ENCODE measurements around the gene AP3B1. TPM values are rescaled to one million over a fixed set of nuclear protein-coding genes. Genes with fewer than 3 reads are reported as not detected.

The AP3B1 gene
- total and polyA plus RNA-seq, 2 experiments from 2014 or later = 32.1 to 46.3 TPM

DNA sequence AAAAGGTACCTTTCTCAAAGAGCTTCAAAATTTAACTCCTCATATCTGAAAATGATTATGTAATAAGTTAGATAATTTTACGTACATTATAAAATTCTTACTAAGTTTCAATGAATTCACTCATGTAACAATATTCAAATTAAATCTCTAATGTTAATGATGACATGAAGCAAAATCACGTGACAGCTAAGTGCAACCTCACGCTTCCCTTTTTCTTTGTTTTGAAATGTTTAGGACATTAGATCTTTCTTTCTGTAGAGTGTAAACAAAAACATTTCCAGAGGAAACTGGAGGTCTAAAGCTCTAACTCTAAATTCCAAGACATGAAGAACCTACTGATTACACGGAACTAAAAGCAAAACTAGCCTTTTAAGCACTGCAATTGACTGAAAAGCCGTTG is 291.0 kb downstream of the AP3B1 start (continued):
- TF ChIP-seq, protein P1, sequence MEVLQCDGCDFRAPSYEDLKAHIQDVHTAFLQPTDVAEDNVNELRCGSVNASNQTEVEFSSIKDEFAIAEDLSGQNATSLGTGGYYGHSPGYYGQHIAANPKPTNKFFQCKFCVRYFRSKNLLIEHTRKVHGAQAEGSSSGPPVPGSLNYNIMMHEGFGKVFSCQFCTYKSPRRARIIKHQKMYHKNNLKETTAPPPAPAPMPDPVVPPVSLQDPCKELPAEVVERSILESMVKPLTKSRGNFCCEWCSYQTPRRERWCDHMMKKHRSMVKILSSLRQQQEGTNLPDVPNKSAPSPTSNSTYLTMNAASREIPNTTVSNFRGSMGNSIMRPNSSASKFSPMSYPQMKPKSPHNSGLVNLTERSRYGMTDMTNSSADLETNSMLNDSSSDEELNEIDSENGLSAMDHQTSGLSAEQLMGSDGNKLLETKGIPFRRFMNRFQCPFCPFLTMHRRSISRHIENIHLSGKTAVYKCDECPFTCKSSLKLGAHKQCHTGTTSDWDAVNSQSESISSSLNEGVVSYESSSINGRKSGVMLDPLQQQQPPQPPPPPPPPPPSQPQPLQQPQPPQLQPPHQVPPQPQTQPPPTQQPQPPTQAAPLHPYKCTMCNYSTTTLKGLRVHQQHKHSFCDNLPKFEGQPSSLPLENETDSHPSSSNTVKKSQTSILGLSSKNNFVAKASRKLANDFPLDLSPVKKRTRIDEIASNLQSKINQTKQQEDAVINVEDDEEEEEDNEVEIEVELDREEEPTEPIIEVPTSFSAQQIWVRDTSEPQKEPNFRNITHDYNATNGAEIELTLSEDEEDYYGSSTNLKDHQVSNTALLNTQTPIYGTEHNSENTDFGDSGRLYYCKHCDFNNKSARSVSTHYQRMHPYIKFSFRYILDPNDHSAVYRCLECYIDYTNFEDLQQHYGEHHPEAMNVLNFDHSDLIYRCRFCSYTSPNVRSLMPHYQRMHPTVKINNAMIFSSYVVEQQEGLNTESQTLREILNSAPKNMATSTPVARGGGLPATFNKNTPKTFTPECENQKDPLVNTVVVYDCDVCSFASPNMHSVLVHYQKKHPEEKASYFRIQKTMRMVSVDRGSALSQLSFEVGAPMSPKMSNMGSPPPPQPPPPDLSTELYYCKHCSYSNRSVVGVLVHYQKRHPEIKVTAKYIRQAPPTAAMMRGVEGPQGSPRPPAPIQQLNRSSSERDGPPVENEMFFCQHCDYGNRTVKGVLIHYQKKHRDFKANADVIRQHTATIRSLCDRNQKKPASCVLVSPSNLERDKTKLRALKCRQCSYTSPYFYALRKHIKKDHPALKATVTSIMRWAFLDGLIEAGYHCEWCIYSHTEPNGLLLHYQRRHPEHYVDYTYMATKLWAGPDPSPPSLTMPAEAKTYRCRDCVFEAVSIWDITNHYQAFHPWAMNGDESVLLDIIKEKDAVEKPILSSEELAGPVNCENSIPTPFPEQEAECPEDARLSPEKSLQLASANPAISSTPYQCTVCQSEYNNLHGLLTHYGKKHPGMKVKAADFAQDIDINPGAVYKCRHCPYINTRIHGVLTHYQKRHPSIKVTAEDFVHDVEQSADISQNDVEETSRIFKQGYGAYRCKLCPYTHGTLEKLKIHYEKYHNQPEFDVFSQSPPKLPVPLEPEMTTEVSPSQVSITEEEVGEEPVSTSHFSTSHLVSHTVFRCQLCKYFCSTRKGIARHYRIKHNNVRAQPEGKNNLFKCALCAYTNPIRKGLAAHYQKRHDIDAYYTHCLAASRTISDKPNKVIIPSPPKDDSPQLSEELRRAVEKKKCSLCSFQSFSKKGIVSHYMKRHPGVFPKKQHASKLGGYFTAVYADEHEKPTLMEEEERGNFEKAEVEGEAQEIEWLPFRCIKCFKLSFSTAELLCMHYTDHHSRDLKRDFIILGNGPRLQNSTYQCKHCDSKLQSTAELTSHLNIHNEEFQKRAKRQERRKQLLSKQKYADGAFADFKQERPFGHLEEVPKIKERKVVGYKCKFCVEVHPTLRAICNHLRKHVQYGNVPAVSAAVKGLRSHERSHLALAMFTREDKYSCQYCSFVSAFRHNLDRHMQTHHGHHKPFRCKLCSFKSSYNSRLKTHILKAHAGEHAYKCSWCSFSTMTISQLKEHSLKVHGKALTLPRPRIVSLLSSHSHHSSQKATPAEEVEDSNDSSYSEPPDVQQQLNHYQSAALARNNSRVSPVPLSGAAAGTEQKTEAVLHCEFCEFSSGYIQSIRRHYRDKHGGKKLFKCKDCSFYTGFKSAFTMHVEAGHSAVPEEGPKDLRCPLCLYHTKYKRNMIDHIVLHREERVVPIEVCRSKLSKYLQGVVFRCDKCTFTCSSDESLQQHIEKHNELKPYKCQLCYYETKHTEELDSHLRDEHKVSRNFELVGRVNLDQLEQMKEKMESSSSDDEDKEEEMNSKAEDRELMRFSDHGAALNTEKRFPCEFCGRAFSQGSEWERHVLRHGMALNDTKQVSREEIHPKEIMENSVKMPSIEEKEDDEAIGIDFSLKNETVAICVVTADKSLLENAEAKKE (CRISPR knock-in tag; IDR thresholded peaks at IDR 0.05) = no peak
- TF ChIP-seq, protein P2, sequence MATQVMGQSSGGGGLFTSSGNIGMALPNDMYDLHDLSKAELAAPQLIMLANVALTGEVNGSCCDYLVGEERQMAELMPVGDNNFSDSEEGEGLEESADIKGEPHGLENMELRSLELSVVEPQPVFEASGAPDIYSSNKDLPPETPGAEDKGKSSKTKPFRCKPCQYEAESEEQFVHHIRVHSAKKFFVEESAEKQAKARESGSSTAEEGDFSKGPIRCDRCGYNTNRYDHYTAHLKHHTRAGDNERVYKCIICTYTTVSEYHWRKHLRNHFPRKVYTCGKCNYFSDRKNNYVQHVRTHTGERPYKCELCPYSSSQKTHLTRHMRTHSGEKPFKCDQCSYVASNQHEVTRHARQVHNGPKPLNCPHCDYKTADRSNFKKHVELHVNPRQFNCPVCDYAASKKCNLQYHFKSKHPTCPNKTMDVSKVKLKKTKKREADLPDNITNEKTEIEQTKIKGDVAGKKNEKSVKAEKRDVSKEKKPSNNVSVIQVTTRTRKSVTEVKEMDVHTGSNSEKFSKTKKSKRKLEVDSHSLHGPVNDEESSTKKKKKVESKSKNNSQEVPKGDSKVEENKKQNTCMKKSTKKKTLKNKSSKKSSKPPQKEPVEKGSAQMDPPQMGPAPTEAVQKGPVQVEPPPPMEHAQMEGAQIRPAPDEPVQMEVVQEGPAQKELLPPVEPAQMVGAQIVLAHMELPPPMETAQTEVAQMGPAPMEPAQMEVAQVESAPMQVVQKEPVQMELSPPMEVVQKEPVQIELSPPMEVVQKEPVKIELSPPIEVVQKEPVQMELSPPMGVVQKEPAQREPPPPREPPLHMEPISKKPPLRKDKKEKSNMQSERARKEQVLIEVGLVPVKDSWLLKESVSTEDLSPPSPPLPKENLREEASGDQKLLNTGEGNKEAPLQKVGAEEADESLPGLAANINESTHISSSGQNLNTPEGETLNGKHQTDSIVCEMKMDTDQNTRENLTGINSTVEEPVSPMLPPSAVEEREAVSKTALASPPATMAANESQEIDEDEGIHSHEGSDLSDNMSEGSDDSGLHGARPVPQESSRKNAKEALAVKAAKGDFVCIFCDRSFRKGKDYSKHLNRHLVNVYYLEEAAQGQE (IDR thresholded peaks at IDR 0.05; ENCODE audit: unreplicated experiment) = no peak
- TF ChIP-seq, protein P3, sequence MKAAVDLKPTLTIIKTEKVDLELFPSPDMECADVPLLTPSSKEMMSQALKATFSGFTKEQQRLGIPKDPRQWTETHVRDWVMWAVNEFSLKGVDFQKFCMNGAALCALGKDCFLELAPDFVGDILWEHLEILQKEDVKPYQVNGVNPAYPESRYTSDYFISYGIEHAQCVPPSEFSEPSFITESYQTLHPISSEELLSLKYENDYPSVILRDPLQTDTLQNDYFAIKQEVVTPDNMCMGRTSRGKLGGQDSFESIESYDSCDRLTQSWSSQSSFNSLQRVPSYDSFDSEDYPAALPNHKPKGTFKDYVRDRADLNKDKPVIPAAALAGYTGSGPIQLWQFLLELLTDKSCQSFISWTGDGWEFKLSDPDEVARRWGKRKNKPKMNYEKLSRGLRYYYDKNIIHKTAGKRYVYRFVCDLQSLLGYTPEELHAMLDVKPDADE (IDR thresholded peaks at IDR 0.05) = no peak
- TF ChIP-seq ZNF331 (CRISPR knock-in tag; IDR thresholded peaks at IDR 0.05; ENCODE audit: low read depth) (no peak), EZH2phosphoT487 (IDR thresholded peaks at IDR 0.05; ENCODE audit: unreplicated experiment) (no peak), EZH2 (IDR thresholded peaks at IDR 0.05; ENCODE audit: low read depth, unreplicated experiment) (no peak), CREB1 (CRISPR knock-in tag; IDR thresholded peaks at IDR 0.05; ENCODE audit: low read depth) (no peak), JUNB (IDR thresholded peaks at IDR 0.05; ENCODE audit: unreplicated experiment) (no peak), POLR2AphosphoS5 (IDR thresholded peaks at IDR 0.05; ENCODE audit: low read depth) (no peak), ZNF114 (CRISPR knock-in tag; IDR thresholded peaks at IDR 0.05) (no peak)

Data from GM23338 (cell line).